A172 (cell line): ENCODE measurements around the gene SH3BP1. TPM values are rescaled to one million over a fixed set of nuclear protein-coding genes. Genes with fewer than 3 reads are reported as not detected.
"Not testable (repeated sequence)": the region's sequence is repeated elsewhere in the genome, so short reads cannot be mapped to it uniquely, and the experiment has no call there.

Experiments
- DNase-seq: peaks from one replicate; pipeline ENCODE4 v3.0.0-alpha.2; 2015; ENCODE audit warnings: low spot score
- total RNA-seq: library from RNA; depleted of rRNA; stranded (reverse); fragments of >200 nt; shearing (Covaris generic); gene quantifications from 2 replicates; pipeline ENCODE4 v1.2.3, GENCODE V29; 2014; rRNA removed

SH3BP1 gene
- total RNA-seq = 0.07 TPM in 1 of 2 replicates, not detected in the other

- DNase-seq = no peak
These were observed at the start of gene SH3BP1 for GRCh38 chr22:37639070-37639760. Gene SH3BP1, plus strand, starts transcription at chr22:37639669. Its CDS starts 119 bp downstream, at chr22:37639788.

DNA sequence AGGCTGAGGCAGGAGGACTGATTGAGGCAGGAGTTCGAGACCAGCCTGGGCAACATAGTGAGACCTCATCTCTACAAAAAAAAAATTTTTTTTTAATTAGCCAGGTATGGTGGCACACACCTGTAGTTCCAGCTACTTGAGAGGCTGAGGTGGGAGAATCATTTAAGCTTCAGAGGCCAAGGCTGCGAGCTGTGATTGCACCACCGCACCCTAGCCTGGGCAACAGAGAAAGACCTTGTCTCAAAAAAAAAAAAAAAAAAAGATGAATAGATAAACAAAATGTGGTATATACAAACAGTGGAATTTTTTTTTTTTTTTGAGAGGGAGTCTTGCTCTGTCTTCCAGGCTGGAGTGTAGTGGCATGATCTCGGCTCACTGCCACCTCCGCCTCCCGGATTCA lies 48.4 kb upstream of the SH3BP1 start:
- DNase-seq = not testable (repeated sequence)

DNA sequence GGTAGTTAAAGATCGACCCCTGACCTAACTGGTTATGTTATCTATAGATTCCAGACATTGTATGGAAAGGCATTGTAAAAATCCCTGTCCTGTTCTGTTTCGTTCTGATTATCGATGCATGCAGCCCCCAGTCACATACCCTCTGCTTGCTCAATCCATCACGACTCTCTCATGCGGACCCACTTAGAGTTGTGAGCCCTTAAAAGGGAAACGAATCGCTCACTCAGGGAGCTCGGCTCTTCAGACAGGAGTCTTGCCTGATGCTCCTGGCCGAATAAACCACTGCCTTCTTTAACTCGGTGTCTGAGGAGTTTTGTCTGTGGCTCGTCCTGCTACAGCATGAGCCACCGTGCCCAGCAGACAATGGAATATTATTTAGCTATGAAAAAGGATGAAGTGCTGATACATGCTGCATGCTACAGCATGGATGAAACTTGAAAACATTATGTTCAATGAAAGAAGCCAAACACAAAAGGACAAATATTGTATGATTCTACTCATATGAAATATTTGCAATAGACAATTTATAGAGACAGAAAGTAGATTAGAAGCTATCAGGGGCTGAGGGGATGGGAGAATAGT lies 47.6 kb upstream of the SH3BP1 start:
- no peak for DNase-seq

DNA sequence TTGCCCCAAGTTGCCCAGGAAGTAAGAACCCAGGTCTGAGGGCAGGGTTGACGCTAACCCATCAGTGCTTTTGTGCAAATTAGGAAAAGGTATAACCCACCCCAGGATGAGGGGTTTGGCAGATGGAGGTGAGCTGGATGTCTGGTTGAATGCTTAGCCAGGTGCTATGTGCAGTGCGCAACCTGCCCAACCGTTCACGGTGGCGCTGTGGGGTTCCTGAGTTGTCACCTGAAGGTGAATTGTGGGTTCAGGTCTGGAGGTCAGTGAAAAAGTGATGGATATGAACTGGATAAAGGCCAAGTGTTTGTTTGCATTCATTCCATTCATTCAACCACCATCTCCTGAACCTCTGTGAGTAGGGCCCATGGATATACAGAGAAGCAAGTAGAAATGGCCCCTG lies 45.2 kb upstream of the SH3BP1 start:
- DNase-seq = no peak

- no peak for DNase-seq
These were observed 40.3 kb upstream of the SH3BP1 start for GRCh38 chr22:37599153-37599552.

DNA sequence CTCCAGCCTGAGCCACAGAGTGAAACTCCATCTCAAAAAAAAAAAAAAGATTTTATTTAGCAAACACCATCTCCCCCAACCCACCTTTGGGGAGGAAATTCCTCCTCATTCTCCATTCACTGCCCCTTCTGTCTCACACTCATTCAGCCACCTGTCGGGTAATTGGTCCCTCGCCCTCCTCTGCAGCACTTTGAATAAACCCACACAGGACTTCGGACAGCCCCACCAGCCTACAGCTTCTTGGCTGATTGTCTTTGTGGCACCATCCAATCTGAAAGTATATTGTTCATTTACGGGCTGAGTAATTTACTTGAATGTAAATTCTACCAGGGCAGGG lies 38.3 kb upstream of the SH3BP1 start:
- no peak for DNase-seq

DNA sequence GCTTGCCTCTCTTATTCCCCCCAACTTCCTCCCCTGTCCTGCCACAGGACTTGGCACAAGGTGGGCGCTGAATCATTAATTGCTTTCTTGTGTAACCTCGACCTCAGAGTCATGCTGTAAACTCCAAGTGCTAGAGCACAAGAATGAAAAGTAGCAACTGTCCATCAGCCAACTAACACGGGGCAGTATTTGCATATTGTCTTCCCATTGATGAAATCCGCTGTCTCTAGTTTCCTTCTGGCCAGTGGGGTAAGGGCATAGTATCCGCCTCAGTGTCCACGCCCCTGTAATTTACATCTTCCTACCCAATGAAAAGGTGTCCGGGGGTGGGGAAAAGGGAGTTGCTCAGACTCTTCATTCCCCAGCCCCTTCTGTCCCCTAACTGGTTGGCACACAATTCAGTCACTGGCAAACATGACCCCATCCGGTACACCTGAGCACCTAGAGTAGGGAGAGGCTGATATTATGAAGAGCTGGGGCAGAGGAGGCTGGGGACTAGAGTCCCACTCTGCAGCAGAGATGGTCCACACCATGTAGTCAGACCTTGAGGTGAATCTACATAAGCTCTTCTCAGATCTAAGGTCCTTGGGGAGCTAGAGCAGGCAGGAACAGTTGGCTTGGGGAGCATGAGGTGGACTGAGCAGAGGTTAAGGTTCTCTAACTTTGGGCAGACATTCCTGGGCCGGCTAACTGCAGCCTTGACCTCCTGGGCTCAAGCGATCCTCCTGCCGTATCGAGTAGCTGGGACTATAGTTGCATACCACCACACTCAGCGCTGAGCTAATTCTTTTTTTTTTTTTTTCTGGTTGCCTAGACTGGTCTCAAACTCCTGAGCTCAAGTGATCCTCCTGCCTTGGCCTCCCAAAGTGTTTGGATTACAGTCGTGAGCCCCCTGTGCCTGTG lies 37.7 kb upstream of the SH3BP1 start:
- no peak for DNase-seq

DNA sequence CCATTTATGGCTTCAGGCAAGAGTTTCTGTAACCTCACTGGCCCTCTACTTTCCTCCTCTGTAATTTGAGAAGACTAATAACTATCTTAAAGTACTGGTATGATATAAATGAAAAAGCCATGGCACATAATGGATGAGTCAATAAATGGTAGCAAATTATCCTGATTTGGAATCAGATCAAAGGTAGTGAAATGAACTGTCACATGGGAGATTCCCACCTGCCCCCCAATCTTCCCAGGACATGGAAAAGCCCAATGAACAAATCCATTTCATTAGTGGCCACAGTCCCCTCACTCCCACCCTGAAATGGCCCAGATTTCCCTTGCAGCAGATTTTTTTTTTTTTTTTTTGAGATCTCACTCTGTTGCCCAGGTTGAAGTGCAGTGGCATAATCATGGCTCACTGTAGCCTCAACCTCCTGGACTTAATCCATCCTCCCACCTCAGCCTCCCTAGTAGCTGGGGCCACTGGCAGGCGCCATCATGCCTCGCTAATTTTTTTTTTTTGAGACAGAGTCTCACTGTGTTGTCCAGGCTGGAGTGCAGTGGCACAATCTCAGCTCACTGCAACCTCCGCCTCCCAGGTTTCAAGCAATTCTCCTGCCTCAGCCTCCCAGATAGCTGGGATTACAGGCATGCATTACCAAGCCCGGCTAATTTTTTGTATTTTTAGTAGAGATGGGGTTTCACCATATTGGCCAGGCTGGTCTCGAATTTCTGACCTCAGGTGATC lies 36.8 kb upstream of the SH3BP1 start:
- DNase-seq = not testable (repeated sequence)

DNA sequence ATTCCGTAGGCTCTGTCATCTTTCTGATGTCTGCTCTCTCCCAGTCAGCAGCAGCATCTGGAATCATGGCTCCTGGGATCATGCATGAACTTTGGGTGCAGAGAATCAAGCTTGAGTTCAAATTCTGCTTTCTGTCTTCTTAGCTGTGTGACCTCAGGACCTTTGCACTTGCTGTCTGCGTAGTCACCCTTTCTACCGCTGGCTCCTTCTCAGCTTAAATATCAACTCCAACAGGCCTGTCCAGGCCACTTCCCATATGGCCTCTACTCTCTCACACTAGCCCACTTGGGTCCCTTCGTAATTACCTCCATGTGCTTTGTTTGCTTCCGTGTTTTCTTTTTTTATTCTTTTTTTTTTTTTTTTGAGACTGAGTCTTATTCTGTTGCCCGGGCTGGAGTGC lies 35.4 kb upstream of the SH3BP1 start:
- no peak for DNase-seq

GRCh38 chr22:37604875-37605274 lies 34.6 kb upstream of the SH3BP1 start:
- DNase-seq = no peak

- DNase-seq = peak; percentile 44
These were observed 32.2 kb upstream of the SH3BP1 start for GRCh38 chr22:37607010-37607934.

- no peak for DNase-seq
These were observed 31.5 kb upstream of the SH3BP1 start for GRCh38 chr22:37607935-37608476.

DNA sequence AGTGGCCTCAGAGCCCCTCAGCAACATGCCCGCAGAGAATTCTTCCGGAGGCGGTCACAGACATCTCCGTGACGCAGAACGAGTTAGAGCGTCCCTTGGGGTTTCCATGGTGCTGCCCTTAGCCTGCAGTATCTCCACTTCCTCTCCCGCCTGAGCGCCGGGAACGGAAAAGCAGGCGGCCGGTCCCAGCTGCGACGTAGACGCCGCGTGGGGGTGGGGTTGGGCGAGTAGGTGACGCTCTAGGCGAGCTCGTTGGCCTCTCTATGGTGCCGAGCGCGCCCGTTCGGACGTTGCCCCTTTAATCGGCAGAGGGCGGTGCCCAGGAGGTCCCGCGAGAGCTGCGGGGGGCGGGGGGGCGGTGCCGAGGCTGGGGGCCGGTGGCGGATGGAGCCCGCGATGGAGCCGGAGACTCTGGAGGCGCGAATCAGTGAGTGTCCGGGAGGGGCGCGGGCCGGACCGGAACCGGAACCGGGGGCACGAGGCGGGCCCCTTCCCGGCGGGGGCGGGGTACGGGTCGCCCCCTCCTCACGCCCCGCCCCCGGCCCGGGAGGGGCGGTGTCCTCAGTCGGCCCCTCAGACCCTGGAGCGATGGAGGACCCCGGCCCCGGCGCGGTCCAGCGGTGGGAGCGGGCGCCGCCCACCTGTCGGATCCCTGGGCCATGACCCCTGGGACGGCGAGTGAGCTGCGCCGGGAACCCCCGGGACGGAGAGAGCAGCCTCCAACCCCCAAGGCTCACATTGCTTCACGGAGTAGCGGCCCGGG lies 30.8 kb upstream of the SH3BP1 start, which contains the start of gene GGA1:
Gene GGA1, plus strand, starts transcription at position 358 of the 763 bp plus-strand sequence. Its CDS starts 27 bp downstream, at position 385.
- peak; percentile 83 for DNase-seq

- no peak for DNase-seq
These were observed 30.0 kb upstream of the SH3BP1 start for GRCh38 chr22:37609240-37610152.

DNA sequence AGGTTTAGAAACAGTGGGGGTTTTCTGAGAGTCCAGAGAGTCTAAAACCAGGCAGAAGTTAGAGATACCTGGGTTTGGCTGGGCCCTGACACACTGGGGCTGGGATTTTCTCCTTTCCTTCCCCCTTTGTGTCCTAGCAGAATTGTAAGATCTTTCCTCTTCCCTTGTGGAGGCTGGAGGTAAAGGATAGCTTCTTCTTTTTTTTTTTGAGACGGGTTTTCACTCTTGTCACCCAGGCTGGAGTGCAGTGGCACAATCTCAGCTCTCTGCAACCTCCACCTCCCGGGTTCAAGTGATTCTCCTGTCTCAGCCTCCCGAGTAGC lies 29.4 kb upstream of the SH3BP1 start:
- not testable (repeated sequence) for DNase-seq

- no peak for DNase-seq
These were observed 28.9 kb upstream of the SH3BP1 start for GRCh38 chr22:37610480-37611129.

GRCh38 chr22:37611207-37611606 lies 28.3 kb upstream of the SH3BP1 start:
- no peak for DNase-seq
